Heart left ventricle (tissue), 16 donors: ENCODE measurements around the gene CXCL11. TPM values are rescaled to one million over a fixed set of nuclear protein-coding genes. Genes with fewer than 3 reads are reported as not detected.

ENCODE experiments used
- ATAC-seq, 4 donors: fragments of 200-7000 bp; cut with Tn5 transposase; one replicate each; pipeline ENCODE4 v1.9.1; 2020 to 2022; ENCODE audit warnings: moderate library complexity in 4 of 4, mild to moderate bottlenecking in 3 of 4, moderate number of reproducible peaks in 1 of 4
- DNase-seq, 5 donors: peaks; one replicate each; pipeline ENCODE4 v3.0.0-alpha.2; 2020
- H3K27ac ChIP-seq, 12 donors: fragments of 200-600 bp; sonication (generic) in 4 of 12; one replicate each; pipeline versions ENCODE4 v1.5.0 to v1.8.0; 2016 to 2022; ENCODE audit warnings: mild to moderate bottlenecking in 2 of 12
- H3K27me3 ChIP-seq, 9 donors: fragments of 200-600 bp; sonication (generic) in 2 of 9; one replicate each; pipeline versions ENCODE4 v1.5.1 to v1.8.0; 2016 to 2022; ENCODE audit warnings: mild to moderate bottlenecking in 3 of 9
- H3K36me3 ChIP-seq, 9 donors: fragments of 200-600 bp; sonication (generic) in 2 of 9; one replicate each; pipeline versions ENCODE4 v1.5.0 to v1.8.0; 2018 to 2022; ENCODE audit warnings: mild to moderate bottlenecking in 2 of 9
- H3K4me1 ChIP-seq, 12 donors: fragments of 200-600 bp; sonication (generic) in 4 of 12; one replicate each; pipeline versions ENCODE4 v1.5.0 to v1.8.0; 2016 to 2022; ENCODE audit warnings: mild to moderate bottlenecking in 3 of 12
- H3K4me3 ChIP-seq, 12 donors: fragments of 200-600 bp; sonication (generic) in 4 of 12; one replicate each; pipeline versions ENCODE4 v1.5.0 to v1.8.0; 2017 to 2022; ENCODE audit warnings: mild to moderate bottlenecking in 9 of 12, moderate library complexity in 4 of 12
- H3K9me3 ChIP-seq, 12 donors: fragments of 200-600 bp; sonication (generic) in 4 of 12; one replicate each; pipeline versions ENCODE4 v1.5.0 to v1.8.0; 2016 to 2022; ENCODE audit warnings: mild to moderate bottlenecking in 1 of 12
- POLR2A ChIP-seq, 2 donors: fragments of 450-650 bp; IDR thresholded peaks; one replicate each; pipeline ENCODE4 v1.6.1; 2017; ENCODE audit warnings: antibody characterized with exemption in 2 of 2, mild to moderate bottlenecking in 2 of 2, moderate library complexity in 2 of 2
- WGBS, 4 donors: extraction: QIAGEN DNeasy Blood & Tissue Kit in 2 of 4; methylation state at CpG; one replicate each; pipeline versions ENCODE4 v1.1.5 to v1.1.7; 2013 to 2018; 5-methylcytosine and 5-hydroxymethylcytosine counted together
- intact Hi-C, 10 donors: fragments of 100-400 bp; cut with DNase I; formaldehyde crosslinking; loops; one replicate each; pipeline versions ENCODE4 v1.11.1 to v1.14.2; 2022
- polyA plus RNA-seq, 2 donors: library from polyadenylated mRNA; stranded (reverse); fragments of 200-250 nt; gene quantifications; one replicate each; pipeline ENCODE4 v1.2.3, GENCODE V29; 2013
- total RNA-seq, 9 donors: library from RNA; depleted of rRNA in 2 of 9; stranded (reverse); fragments of >200 nt in 2 of 9; fragmentation: NEBNext Ultra II Directional in 3 of 9; extraction: Animal tissue kit (Norgen Biotek cat#: 25700) in 3 of 9; gene quantifications; one replicate each; pipeline versions ENCODE4 v1.1.0 to v1.2.4, GENCODE V29; 2016 to 2023
- TF ChIP-seq, protein P1 (sequence below), 12 donors: fragments of 200-600 bp; sonication (generic) in 4 of 12; IDR thresholded peaks; one replicate each; pipeline versions ENCODE4 v1.5.0 to v1.8.0; 2018 to 2022; ENCODE audit warnings: antibody characterized with exemption in 12 of 12, mild to moderate bottlenecking in 5 of 12
- donor health status: ischemic (EF 13 %, LVEDD 7.1; RV severe dilation, severe dysfunction).
- donor health status: healthy with polysubstance abuse.
- donor health status: DM: no; HTN: yes; CAD: no.
- donor health status: DM: no; HTN: no; CAD: no.
- donor health status: ischemic (EF 25% LVEDD 6.9; RV normal size, moderate dysfunction).
- donor health status: ischemic (EF 25% LVEDD 5.7; RV mildly dilated, moderate dysfunction).
- donor health status: healthy.
- donor health status: DM: yes; HTN: yes; CAD: no.
- donor health status: ischemic (EF 35%, LVEDD 5.7; RV mildly dilated, moderate dysfunction).
- donor health status: nonischemic (EF 11% LVEDD 7.7; RV severe dilation, severe dysfunction).
- donor health status: DM: yes; HTN: yes; CAD: no.
- donor health status: PGD.
- donor health status: ischemic (EF 29% LVEDD 5.4; RV normal size, mild dysfunction).
- donor health status: nonischemic (EF 23%, LVEDD 6.1; RV moderate dilation, normal function).

CXCL11 gene
- total and polyA plus RNA-seq, 11 donors, result 0.06 to 70.7 (median 1.8) TPM; not detected in 7

DNA sequence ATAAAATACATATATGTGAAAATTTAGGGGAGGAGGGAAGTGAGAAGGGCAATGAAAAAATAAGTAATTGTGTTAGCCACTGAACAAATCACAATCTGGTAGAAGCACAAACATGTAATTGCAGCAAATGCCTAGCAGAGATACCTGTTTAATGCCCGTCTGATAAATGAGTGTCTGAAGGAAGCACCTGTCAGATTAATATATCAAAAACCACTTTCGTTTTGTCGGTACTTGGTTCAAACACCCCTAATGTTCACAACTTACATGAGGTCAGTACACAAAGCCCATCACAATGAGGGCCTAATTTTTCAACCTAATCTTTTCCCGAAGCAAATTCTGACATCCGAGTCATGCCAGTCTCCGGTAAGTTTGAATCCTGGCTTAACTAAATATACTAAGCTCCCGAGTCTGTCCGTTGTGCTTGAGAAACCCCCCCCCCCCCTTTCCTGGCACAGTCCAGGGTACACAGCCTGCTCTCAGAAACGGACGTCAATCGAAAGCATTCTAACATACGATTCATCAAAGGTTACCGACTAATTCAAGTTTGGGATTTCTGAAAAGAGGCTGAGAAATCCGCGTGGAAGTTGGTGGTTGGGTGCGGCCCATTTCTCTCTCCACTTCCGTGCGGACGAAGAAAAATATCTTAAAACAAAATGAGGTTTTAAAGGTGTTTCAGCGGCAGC lies 45.9 kb downstream of the CXCL11 start:
- DNase-seq, result no peak
- intact Hi-C loops, result loop anchor here in 7 of 10 donors (1.0 to 10.0 kb wide), 7 partner anchors 48 to 515 kb away; partner anchors contain the start of genes NUP54 (in 5 of the 7) and NAAA (in 1 of the 7)
- H3K27me3 ChIP-seq, result no peaks in the 10 kb centered on the region
- 1% methylated on average over 20 of the region's 20 CpGs for WGBS, 4 donors
- ATAC-seq, result peak in 3 of 4 donors; percentile 19 to 35 (median 24)
- peaks cover 0 to 29% (median 18%) of the 10 kb centered on the region in 12 donors for H3K4me1 ChIP-seq
- H3K36me3 ChIP-seq, result no peaks in the 10 kb centered on the region
- H3K4me3 ChIP-seq, result peak overlapping the region; percentile 67 to 97 (median 86)
- no peaks in the 10 kb centered on the region for H3K9me3 ChIP-seq
- TF ChIP-seq, protein P1, sequence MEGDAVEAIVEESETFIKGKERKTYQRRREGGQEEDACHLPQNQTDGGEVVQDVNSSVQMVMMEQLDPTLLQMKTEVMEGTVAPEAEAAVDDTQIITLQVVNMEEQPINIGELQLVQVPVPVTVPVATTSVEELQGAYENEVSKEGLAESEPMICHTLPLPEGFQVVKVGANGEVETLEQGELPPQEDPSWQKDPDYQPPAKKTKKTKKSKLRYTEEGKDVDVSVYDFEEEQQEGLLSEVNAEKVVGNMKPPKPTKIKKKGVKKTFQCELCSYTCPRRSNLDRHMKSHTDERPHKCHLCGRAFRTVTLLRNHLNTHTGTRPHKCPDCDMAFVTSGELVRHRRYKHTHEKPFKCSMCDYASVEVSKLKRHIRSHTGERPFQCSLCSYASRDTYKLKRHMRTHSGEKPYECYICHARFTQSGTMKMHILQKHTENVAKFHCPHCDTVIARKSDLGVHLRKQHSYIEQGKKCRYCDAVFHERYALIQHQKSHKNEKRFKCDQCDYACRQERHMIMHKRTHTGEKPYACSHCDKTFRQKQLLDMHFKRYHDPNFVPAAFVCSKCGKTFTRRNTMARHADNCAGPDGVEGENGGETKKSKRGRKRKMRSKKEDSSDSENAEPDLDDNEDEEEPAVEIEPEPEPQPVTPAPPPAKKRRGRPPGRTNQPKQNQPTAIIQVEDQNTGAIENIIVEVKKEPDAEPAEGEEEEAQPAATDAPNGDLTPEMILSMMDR (IDR thresholded peaks at IDR 0.05), result no peak
- TF ChIP-seq POLR2A (IDR thresholded peaks at IDR 0.05), result no peak
- peak overlapping the region in 9 of 12 donors; percentile 60 to 83 (median 77) for H3K27ac ChIP-seq

DNA sequence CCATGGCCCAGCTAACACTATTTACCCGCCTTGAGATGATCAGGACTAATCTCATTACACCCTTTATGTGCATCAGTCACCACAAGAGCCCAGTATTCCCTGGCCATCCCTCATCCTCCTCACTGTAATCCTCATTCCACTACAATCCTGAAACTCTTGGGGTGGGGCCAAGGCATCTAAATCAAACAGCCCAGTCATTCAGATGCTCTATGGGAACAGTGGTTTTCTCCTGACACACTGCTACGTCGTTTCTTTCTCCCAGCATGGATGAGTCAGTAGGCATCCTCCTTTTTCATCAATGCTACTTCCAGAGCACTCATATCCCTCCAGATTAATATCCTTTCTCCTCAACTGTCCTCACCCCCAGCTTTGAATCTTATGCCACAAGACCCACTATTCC lies 50.8 kb downstream of the CXCL11 start:
- ATAC-seq (no peak), DNase-seq (no peak)
- Histone ChIP-seq H3K27ac (no peak overlapping the region), H3K9me3 (peaks cover 0 to 5% (median 0%) of the 10 kb centered on the region in 12 donors), H3K4me1 (peaks cover 0 to 23% (median 14%) of the 10 kb centered on the region in 12 donors), H3K4me3 (no peak overlapping the region), H3K36me3 (peaks cover 0 to 36% (median 19%) of the 10 kb centered on the region in 9 donors), H3K27me3 (no peaks in the 10 kb centered on the region)
- no peak for TF ChIP-seq POLR2A (IDR thresholded peaks at IDR 0.05)
- TF ChIP-seq, protein P1 (IDR thresholded peaks at IDR 0.05), result no peak
- WGBS, 4 donors, result 84 to 92% (median 86%) methylated on average over 3 of the region's 3 CpGs
- intact Hi-C loops, result loop anchor here in 1 of 10 donors (5.0 kb wide), 1 partner anchor 43 kb away; the partner anchor contains the start of gene NAAA

Other genes with a start within 250 kb of the CXCL11 start
- not detected for gene PPEF2, start 133.6 kb downstream of the CXCL11 start, total RNA-seq
- gene PPEF2, start 133.6 kb downstream of the CXCL11 start, polyA plus RNA-seq, result not detected
- gene NAAA, start 95.1 kb downstream of the CXCL11 start, total RNA-seq, result 10 to 100 TPM in 6 of 9 donors, 1 to 10 TPM in 3; 6.1 to 67.0 (median 21.3) TPM
- gene NAAA, start 95.1 kb downstream of the CXCL11 start, polyA plus RNA-seq, result 1 to 10 TPM; 6.0 to 6.4 TPM
- 10 to 100 TPM; 15.8 to 29.6 (median 21.0) TPM for gene SDAD1, start 45.1 kb downstream of the CXCL11 start, total RNA-seq
- gene SDAD1, start 45.1 kb downstream of the CXCL11 start, polyA plus RNA-seq, result 10 to 100 TPM in 1 of 2 donors, 1 to 10 TPM in 1; 6.4 to 15.8 TPM
- gene CXCL9, start 28.6 kb downstream of the CXCL11 start, total RNA-seq, result 100 to 1,000 TPM in 1 of 9 donors, 10 to 100 TPM in 1, 1 to 10 TPM in 1, under 1 TPM in 5, not detected in 1; 0.07 to 372 (median 0.49) TPM
- gene CXCL9, start 28.6 kb downstream of the CXCL11 start, polyA plus RNA-seq, result under 1 TPM; 0.11 to 0.53 TPM
- 100 to 1,000 TPM in 1 of 9 donors, 10 to 100 TPM in 1, 1 to 10 TPM in 1, under 1 TPM in 3, not detected in 3; 0.47 to 252 (median 2.3) TPM for gene CXCL10, start 12.6 kb downstream of the CXCL11 start, total RNA-seq
- under 1 TPM; 0.10 to 0.34 TPM for gene CXCL10, start 12.6 kb downstream of the CXCL11 start, polyA plus RNA-seq
- gene ART3, start 38.6 kb upstream of the CXCL11 start, total RNA-seq, result 100 to 1,000 TPM in 2 of 9 donors, 10 to 100 TPM in 7; 38.8 to 230 (median 73.4) TPM
- gene ART3, start 38.6 kb upstream of the CXCL11 start, polyA plus RNA-seq, result 100 to 1,000 TPM in 1 of 2 donors, 10 to 100 TPM in 1; 67.8 to 139 TPM
- 10 to 100 TPM; 14.2 to 26.7 (median 18.1) TPM for gene NUP54, start 112.3 kb upstream of the CXCL11 start, total RNA-seq
- gene NUP54, start 112.3 kb upstream of the CXCL11 start, polyA plus RNA-seq, result 10 to 100 TPM; 10.7 to 12.8 TPM
- 100 to 1,000 TPM in 3 of 9 donors, 10 to 100 TPM in 6; 84.9 to 208 (median 96.0) TPM for gene SCARB2, start 177.8 kb upstream of the CXCL11 start, total RNA-seq
- gene SCARB2, start 177.8 kb upstream of the CXCL11 start, polyA plus RNA-seq, result 100 to 1,000 TPM in 1 of 2 donors, 10 to 100 TPM in 1; 98.1 to 108 TPM
- 1 to 10 TPM in 8 of 9 donors, under 1 TPM in 1; 0.48 to 4.9 (median 2.5) TPM for gene FAM47E, start 215.7 kb upstream of the CXCL11 start, total RNA-seq
- gene FAM47E, start 215.7 kb upstream of the CXCL11 start, polyA plus RNA-seq, result 1 to 10 TPM in 1 of 2 donors, under 1 TPM in 1; 0.36 to 3.2 TPM